GM21737 (cell line): ENCODE results near the gene ZFP14.

ENCODE experiments used
- ATAC-seq: cut with Tn5 transposase; IDR thresholded peaks from one replicate; pipeline ENCODE4 v1.9.1; 2021; ENCODE audit warnings: mild to moderate bottlenecking, moderate library complexity; ENCODE audit not compliant: unreplicated experiment

Gene ZFP14

DNA sequence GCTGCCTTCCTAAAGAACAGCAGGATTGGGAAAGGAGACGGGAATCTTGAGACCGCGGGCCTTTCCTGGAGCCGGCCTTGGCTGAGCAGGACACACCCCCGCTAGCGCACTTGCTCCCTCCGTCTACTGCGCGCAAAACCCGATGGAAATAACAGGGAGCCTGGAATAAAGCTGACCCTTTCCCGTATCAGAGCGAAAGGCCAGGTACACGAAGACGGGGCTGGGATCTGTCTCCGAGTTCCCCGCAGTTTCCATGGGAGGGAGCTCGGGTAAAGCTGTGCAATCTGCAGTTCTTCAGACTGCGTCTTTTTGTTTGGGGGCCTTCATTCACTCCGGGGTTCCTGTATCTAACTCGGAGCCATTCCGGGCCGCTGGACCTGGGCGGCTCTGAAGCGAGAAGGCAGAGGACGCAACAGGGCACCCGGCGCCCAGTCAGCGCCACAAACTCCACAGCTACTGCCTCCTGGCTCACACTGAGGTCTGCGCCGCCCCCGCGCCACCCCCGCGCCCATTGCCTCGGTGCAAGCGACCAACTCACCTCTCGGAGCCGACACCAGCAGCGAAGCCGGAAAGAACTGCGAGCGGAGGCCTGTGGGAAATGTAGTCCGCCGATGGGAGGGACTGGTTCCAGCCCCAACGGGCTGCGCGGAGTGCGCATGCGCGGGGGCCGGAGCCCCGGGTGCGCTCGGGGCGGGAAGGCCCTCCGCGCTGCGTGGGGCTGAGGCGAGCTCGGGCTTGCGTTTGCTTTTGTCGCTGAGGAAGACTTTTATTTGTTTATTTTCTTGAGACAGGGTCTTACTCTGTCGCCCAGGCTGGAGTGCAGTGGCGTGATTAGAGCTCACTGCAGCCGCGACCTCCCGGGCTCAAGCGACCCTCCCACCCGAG, at the start of gene ZFP14:
Gene ZFP14 (minus strand): TSS at position 577 of the 885 bp plus-strand sequence. CDS start 11,309 bp downstream, outside the sequence.
- ATAC-seq = peak; percentile 95

DNA sequence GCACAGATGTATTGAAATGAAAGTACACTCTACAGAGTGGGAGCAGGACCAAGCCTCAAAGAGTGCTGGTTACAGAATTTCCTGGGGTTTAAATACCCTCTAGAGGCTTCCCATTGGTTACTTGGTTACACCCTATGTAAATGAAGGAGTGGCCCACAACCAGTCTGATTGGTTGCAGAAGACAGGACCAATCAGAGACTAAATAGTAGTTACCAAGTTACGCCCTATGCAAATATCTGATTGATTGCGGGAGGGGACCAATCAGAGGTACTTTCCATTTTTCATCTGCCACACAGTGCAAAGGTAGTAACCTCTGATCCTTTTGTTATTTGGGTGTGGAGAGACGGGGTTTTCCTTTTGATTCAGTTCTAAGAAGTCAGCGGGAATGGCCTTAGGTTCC, 44.9 kb upstream of the ZFP14 start:
- no peak for ATAC-seq

GRCh38 chr19:36421749-36422481, 42.9 kb upstream of the ZFP14 start:
- ATAC-seq = no peak

DNA sequence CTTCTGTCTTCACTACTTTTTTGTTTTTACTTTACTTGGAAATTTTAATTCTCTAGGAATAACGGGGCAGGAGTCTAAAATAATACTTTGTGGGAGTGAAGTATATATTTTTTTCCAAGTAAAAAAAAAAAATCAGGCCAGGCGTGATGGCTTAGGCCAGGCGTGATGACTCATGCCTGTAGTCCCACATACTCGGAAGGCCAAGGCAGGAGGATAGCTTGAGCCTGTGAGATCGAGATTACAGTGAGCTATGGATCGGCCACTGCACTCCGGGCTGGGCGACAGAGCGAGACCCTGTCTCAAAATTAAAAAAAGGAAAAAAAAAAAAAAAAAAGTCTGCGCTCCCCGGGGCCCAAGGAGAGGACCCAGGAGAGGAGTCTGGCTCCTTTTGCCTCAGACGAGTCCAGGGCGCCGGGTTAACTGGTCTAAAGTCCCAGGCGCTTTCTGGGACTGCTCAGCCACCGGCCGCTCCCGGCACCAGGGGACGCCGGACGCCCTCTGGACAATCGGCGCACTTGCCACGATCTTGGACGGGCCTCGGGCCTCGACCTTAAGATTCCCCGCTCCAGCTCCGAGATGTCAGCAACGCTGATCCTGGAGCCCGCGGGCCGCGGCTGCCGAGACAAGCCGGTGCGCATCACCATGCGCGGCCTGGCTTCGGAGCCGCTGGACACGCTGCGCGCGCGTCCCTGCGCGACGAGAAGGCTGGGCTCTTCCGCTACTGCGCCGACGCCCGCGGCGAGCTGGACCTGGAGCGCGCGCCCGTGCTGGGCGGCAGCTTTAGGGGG, 42.2 kb upstream of the ZFP14 start:
- no peak for ATAC-seq

DNA sequence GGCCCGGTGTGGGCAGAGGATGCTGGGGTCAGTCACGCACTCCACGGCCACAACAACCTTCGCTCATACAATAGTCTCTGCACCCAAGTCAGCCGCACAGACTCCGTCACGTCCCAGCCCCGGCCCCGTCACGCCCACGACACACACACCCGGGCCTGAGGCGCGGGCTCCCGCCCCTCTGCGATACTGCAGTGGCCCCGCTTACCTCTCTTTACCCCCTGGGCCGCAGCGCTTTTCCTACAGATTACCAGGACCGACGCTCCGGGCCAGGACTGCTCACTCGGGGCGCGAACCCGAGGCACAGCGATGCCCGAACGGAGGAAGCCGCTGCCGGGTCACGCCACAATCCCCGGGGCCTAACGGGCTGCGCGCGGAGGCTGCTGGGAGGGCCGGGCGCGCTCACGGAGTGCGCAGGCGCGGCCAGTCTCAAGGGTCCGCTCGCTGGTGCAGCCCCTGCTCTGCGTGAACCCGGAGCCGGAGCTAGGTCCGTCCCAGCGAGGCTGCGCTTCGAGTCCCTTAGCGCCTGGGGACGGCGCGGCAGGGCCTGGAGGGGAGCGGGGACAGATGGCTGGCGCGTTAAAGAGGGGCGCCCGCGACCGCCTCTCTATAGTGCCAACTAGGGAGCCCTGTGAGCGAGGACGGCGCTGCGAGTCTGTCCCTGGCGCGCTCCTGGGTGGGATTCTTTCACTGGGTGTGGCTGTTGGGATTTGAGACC, 39.4 kb upstream of the ZFP14 start, which contains the start of gene ZFP82:
Gene ZFP82 (minus strand): TSS at position 358 of the 715 bp plus-strand sequence. CDS start 8,855 bp downstream, outside the sequence.
- ATAC-seq = peak; percentile 96

GRCh38 chr19:36417752-36418286, 38.8 kb upstream of the ZFP14 start:
- ATAC-seq = no peak

DNA sequence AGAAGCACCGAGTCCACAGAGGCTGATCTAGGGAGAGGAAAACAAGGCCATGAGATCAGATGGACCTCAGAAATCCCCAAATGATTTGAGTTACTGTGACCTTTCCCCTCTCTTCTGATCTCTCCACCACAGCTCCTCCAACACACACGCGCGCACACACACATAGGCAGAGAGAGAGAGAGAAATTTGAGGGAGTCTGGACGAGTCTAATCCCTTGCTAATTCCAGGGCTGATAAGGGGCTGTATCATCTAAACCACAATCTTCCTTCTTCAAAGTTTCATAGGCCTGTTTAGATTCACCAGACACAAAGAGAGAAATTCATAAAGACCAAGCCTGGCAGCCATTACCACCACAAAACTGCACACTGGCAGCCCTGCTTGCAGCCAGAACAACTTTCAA, 30.8 kb upstream of the ZFP14 start:
- no peak for ATAC-seq

GRCh38 chr19:36408101-36408500, 29.1 kb upstream of the ZFP14 start:
- ATAC-seq = no peak

DNA sequence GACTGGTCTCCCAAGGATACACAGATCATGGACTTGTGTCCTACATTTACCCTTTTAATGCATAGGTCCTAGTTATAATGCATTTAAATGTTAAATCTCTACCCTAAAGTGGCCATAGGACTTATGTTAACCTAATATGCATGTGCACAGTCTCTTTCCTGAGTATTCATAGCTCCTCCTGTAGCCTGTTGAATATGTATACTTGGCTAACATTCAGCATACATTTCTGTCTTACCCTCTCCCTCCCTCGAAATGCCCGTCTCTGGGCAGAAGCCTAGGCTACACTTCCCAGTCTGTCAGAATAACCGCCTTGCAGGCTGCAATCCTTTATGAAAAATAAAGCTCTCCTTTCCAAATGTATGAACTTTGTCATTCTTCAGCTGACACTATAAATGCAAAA, 25.5 kb upstream of the ZFP14 start:
- no peak for ATAC-seq

- ATAC-seq = no peak
Measured at GRCh38 chr19:36401475-36401874, 22.5 kb upstream of the ZFP14 start.

GRCh38 chr19:36398571-36398970, 19.6 kb upstream of the ZFP14 start:
- ATAC-seq = no peak

DNA sequence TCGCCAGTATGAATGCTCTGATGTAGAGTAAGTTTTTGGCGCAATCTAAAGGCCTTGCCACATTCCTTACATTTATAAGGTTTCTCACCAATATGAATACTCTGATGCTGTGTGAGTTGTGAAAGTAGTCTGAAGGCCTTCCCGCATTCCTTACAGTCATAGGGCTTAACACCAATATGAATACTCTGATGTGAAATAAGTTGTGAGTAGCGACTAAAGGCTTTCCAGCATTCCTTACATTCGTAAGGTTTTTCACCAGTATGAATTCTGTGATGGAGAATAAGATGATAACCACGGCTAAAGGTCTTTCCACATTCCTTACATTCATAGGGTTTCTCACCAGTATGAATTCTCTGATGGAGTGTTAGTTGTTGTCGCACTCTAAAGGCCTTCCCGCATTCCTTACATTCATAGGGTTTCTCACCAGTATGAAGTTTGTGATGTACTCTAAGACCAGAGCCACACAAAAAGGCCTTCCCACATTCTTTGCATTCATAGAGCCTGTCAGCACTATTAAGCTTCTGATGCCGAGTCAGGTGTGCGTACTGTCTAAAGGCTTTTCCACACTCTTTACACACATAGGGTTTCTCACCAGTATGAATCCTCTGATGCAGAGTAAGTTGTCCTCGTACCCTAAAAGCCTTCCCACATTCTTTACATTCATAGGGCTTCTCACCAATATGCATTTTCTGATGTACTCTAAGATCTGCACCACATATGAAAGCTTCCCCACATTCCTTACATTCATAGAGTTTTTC, 14.1 kb upstream of the ZFP14 start:
- no peak for ATAC-seq

GRCh38 chr19:36379510-36379819, 464 bp upstream of the ZFP14 start:
- no peak for ATAC-seq

GRCh38 chr19:36377541-36378178, 1.3 kb downstream of the ZFP14 start:
- no peak for ATAC-seq

GRCh38 chr19:36373638-36374156, 5.3 kb downstream of the ZFP14 start:
- ATAC-seq = no peak

DNA sequence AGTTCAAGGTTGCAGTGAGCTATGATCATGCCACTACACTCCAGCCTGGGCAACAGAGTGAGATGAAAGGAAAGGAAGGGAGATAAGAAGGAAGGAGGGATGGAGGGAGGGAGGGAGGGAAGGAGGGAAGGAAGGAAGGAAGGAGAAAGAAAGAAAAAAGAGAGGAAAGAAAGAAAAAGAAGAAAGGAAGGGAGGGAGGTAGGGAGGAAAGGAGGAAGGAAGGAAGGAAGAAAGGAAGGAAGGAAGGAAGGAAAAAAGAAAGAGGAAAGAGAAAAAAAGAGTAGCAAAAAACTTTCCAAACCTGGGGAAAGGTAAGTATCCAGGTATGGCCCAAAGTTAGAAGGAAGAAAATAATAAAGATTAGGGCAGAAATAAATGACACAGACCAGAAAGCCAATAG, 7.1 kb downstream of the ZFP14 start:
- ATAC-seq = no peak

- ATAC-seq = no peak
Measured at GRCh38 chr19:36363845-36364244, 15.2 kb downstream of the ZFP14 start.

DNA sequence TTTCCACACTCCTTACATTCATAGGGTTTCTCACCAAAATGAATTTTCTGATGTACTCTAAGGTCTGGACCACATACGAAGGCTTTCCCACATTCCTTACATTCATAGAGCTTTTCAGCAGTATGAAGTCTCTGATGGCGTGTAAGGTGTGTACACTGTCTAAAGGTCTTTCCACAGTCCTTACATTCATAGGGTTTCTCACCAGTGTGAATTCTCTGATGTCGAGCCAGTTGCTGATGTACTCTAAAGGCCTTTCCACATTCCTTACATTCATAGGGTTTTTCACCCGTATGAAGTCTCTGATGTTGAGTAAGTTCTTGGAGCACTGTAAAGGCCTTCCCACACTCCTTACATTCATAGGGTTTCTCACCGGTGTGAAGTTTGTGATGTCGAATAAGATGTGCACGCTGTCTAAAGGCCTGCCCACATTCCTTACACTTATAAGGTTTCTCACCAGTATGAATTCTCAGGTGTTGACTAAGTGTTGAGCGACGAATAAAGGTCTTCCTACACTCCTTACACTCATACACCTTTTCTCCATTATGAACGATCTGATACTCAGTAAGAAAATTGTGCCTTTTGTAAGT, 38.1 kb downstream of the ZFP14 start:
- no peak for ATAC-seq
